GM08714 (cell line): ENCODE measurements around the gene SREBF2.

Experiments used
- H3K4me3 ChIP-seq: fragments of 200-500 bp; sonication (Bioruptor generic); 2 replicates; pipeline ENCODE4 v1.5.1; 2014; ENCODE audit warnings: mild to moderate bottlenecking, low read length, inconsistent platforms
- ZNF274 ChIP-seq: IDR thresholded peaks from 2 replicates; pipeline ENCODE4 v1.6.1; 2012; ENCODE audit warnings: mild to moderate bottlenecking, low read depth, low read length

SREBF2 gene

DNA sequence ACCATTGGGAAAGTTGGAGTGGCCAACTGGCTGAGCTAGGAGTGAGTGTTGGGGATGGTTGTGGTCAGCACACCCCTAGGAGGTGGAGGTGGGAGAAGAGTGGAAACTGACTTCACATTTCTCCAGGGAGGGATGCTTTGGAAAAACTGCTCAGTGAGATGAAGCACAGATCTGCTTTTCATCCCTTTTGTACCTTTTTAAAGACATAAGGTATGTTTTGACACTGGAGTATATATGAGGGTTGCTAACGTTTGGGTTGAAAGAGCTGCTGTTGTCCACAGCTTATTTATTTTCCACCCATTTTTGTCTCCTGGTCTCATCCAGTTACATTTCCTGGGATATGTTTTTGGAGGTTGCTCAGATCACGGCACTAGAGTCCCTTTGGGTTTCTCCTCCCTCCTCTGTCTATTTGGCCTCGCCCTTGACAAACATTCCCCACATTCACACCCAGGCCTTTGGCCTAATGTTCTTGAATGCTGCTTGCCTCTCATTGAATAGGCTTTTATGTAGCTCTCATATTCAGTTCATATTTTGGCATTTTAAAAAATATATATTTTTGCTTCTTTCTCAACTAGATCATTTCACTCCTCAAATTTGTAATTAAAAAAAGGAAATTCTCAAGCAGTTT, 8.3 kb downstream of the SREBF2 start:
- TF ChIP-seq ZNF274: no peak

GRCh38 chr22:41842996-41843970, 10.4 kb downstream of the SREBF2 start:
- TF ChIP-seq ZNF274: no peak
- no peak overlapping the region for H3K4me3 ChIP-seq

More for the DNA sequence above, 8.3 kb downstream of the SREBF2 start:
- H3K4me3 ChIP-seq: no peak overlapping the region

DNA sequence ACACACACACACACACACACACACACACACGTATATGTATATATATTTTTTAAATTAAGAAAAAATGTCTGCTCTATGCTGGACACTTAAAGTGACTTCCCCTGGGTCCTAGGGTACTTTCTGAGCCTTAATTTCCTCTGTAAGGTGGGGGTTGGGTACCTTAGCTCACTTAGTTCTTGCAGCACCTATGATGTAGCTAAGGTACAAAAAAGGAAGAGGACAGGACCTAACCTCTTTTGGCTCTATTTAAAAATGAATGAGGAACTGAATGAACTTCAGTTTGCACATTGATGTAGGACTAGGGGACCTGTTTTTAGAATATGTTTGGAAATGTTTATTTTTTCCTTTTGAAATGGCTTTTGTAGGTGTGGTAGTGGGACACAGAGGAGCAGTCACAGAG, 11.1 kb downstream of the SREBF2 start:
- H3K4me3 ChIP-seq: no peak overlapping the region
- no peak for TF ChIP-seq ZNF274

- no peak overlapping the region for H3K4me3 ChIP-seq
- no peak for TF ChIP-seq ZNF274
These were observed 11.6 kb downstream of the SREBF2 start for GRCh38 chr22:41844513-41844912.

GRCh38 chr22:41845380-41846267, 12.7 kb downstream of the SREBF2 start:
- TF ChIP-seq ZNF274: no peak
- no peak overlapping the region for H3K4me3 ChIP-seq

DNA sequence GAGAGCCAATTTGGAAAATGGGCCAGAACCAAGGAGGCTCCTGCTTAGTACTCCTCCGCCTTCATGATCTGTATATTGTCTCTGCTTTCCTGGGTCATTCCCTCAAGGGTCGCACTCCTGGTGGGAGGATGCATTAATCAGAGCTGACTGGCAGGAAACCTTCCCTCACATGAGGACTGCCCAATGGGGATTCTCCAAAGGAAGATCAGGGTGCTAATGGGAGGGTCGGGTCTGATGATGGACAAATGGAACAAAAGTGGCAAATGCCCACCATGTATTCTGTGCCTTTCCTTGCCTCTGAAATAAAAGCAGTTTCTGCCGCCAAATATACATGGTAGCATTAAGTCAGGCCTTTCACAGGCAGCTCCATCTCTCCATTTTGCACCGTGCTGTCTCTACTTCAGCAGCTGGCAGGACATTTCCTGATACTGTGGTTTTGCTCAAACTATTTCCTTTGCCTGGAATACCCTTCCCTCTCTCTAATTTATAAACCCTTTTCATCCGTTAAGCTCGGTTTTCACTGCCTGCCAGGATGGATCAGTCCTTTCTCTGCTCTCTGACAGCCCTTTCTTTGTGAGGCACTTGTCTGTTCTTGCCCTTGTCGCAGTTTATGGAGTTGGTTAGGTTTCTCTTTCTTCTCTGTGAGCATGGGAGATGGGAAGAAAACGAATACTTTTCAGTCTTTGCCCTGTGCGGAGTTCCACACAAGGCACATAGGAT, 13.5 kb downstream of the SREBF2 start:
- TF ChIP-seq ZNF274: no peak
- H3K4me3 ChIP-seq: no peak overlapping the region

DNA sequence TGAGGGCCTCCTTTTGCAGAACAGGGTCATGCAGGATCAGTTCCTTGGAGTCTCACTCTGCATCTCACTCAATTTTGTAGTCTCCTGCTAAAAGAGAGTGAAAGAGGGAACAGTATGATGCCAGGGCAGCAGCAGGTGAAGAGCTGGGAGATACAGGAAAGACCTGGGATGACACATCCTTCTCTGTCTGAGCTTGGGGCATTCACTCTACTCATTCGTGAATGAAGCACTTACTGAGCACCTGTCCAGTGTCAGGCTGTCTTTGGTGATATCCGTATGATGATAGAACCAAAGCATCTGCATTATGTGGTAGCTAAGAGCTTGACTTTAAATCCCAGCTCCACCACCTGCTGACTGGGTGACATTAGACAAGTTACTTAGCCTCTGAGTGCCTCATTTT, 14.4 kb downstream of the SREBF2 start:
- no peak for TF ChIP-seq ZNF274
- no peak overlapping the region for H3K4me3 ChIP-seq

- no peak overlapping the region; the same call in 1 of the 2 replicates for H3K4me3 ChIP-seq
- TF ChIP-seq ZNF274: no peak
These were observed 15.6 kb downstream of the SREBF2 start for GRCh38 chr22:41848468-41848867.

- H3K4me3 ChIP-seq: no peak overlapping the region
- no peak for TF ChIP-seq ZNF274
These were observed 23.6 kb downstream of the SREBF2 start for GRCh38 chr22:41856469-41856868.

DNA sequence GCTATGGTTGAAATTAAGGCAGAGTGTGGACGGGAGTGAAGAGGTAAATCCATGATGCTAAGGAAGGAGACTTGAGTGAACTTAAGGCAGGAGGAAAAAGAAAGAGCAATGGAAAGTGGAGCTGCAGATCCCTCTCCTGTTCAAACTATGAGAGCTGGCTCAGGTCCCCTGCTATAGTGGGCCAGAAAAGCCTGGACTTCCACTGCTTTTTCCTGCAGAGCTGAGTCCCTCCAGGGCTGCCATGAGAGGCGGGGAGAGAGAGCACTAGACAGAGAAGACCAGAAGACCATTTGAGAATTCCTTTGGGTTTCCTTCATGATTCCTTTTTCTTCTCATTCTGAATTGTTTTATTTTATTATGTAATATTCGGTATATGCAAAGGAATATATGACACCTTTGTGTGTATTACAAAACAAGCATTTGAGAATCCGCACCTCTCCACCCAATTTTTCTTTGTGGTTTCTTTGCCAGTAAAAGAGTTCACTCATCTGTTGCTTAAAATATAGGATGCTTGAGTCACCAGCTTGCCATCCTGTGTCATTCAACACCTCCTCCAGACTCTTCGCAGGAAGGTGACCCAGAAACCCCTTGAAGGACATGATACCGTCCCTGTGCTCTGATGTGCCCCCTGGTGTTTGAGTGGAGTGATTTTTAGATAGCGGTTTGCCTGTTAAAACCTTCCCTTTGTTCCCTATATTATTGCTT, 24.4 kb downstream of the SREBF2 start:
- no peak overlapping the region for H3K4me3 ChIP-seq
- TF ChIP-seq ZNF274: no peak

GRCh38 chr22:41857860-41858199, 24.9 kb downstream of the SREBF2 start:
- TF ChIP-seq ZNF274: no peak
- H3K4me3 ChIP-seq: no peak overlapping the region

- H3K4me3 ChIP-seq: peak overlapping the region; percentile 7; the same call in 1 of the 2 replicates
- no peak for TF ChIP-seq ZNF274
These were observed 29.2 kb downstream of the SREBF2 start for GRCh38 chr22:41862160-41862529.
